ENCODE data around the gene SEL1L.
"Not testable (repeated sequence)": the region's sequence is repeated elsewhere in the genome, so short reads cannot be mapped to it uniquely, and the experiment has no call there.

SEL1L gene

GRCh38 chr14:81523616-81524015, 10.0 kb downstream of the SEL1L start:
- no peak for DNase-seq

GRCh38 chr14:81523016-81523415, 10.6 kb downstream of the SEL1L start:
- no peak for DNase-seq

- DNase-seq = no peak
Observed at GRCh38 chr14:81521356-81521755, 12.3 kb downstream of the SEL1L start.

GRCh38 chr14:81519200-81520011, 14.2 kb downstream of the SEL1L start:
- peak; percentile 19 for DNase-seq

- DNase-seq = no peak
Observed at GRCh38 chr14:81517798-81518398, 15.8 kb downstream of the SEL1L start.

GRCh38 chr14:81516986-81517797, 16.5 kb downstream of the SEL1L start:
- no peak for DNase-seq

GRCh38 chr14:81515927-81516326, 17.7 kb downstream of the SEL1L start:
- DNase-seq = not testable (repeated sequence)

- not testable (repeated sequence) for DNase-seq
Observed at GRCh38 chr14:81512826-81513225, 20.8 kb downstream of the SEL1L start.

GRCh38 chr14:81511111-81511904, 22.3 kb downstream of the SEL1L start:
- DNase-seq = no peak

GRCh38 chr14:81509838-81510452, 23.7 kb downstream of the SEL1L start:
- DNase-seq = no peak

- no peak for DNase-seq
Observed at GRCh38 chr14:81509321-81509720, 24.3 kb downstream of the SEL1L start.

- no peak for DNase-seq
Observed at GRCh38 chr14:81506487-81506886, 27.2 kb downstream of the SEL1L start.

- no peak for DNase-seq
Observed at GRCh38 chr14:81504864-81505263, 28.8 kb downstream of the SEL1L start.

GRCh38 chr14:81485781-81486180, 47.9 kb downstream of the SEL1L start:
- no peak for DNase-seq

- peak; percentile 52 for DNase-seq
Observed at GRCh38 chr14:81485372-81485771, 48.3 kb downstream of the SEL1L start.

- DNase-seq = no peak
Observed at GRCh38 chr14:81484120-81484519, 49.5 kb downstream of the SEL1L start.

GRCh38 chr14:81480741-81481140, 52.9 kb downstream of the SEL1L start:
- DNase-seq = peak; percentile 29

GRCh38 chr14:81478446-81478845, 55.2 kb downstream of the SEL1L start:
- DNase-seq = no peak

- DNase-seq = no peak
Observed at GRCh38 chr14:81476816-81477215, 56.8 kb downstream of the SEL1L start.

- DNase-seq = peak; percentile 13
Observed at GRCh38 chr14:81474685-81475324, 58.8 kb downstream of the SEL1L start.

- DNase-seq = peak; percentile 49
Observed at GRCh38 chr14:81474148-81474492, 59.5 kb downstream of the SEL1L start.

Data from CD4-positive, alpha-beta T cell treated with Interleukin-17A for 1 hour (primary cell).